HepG2 (cell line): ENCODE results near the gene CCDC50. TPM values are rescaled to one million over a fixed set of nuclear protein-coding genes. Genes with fewer than 3 reads are reported as not detected.
A peak's percentile ranks its signal among the peaks of the same experiment; 100 is the strongest.

Experiments
- KAT8 ChIP-seq: IDR thresholded peaks from 2 replicates; pipeline ENCODE4 v1.6.1; 2016; ENCODE audit warnings: missing genetic modification reagents, missing compliant biosample characterization
- NFE2 ChIP-seq: sonication (generic); formaldehyde crosslinking; IDR thresholded peaks from 2 replicates; pipeline ENCODE4 v1.4.0; 2020; ENCODE audit warnings: missing genetic modification reagents
- PRDM10 ChIP-seq: sonication (generic); formaldehyde crosslinking; IDR thresholded peaks from 2 replicates; pipeline ENCODE4 v1.4.0; 2020; ENCODE audit warnings: low read depth, missing genetic modification reagents
- RBAK ChIP-seq: sonication (generic); formaldehyde crosslinking; IDR thresholded peaks from 2 replicates; pipeline ENCODE4 v1.5.1; 2020; ENCODE audit warnings: mild to moderate bottlenecking, missing genetic modification reagents
- RERE ChIP-seq: IDR thresholded peaks from 2 replicates; pipeline ENCODE4 v1.6.1; 2016; ENCODE audit warnings: low read depth, missing genetic modification reagents, missing compliant biosample characterization
- RNF2 ChIP-seq: fragments of 450-650 bp; conservative IDR thresholded peaks from 2 replicates; pipeline ENCODE4 v1.6.1; 2016; ENCODE audit warnings: low read depth
- SAP130 ChIP-seq: IDR thresholded peaks from 2 replicates; pipeline ENCODE4 v1.6.1; 2016; ENCODE audit warnings: low read depth
- TCF12 ChIP-seq, 2 experiments: fragments of 450-650 bp in 1 of 2; sonication (generic) in 1 of 2; formaldehyde crosslinking in 1 of 2; IDR thresholded peaks; 2 replicates each; pipeline versions ENCODE4 v1.6.1 to v1.8.0; 2017 to 2022; ENCODE audit warnings: antibody characterized with exemption in 1 of 2, mild to moderate bottlenecking in 1 of 2, missing genetic modification reagents in 1 of 2, moderate library complexity in 1 of 2
- TEAD3 ChIP-seq: optimal IDR thresholded peaks from 2 replicates; pipeline ENCODE3; 2016; ENCODE audit warnings: borderline replicate concordance
- ZNF512B ChIP-seq: sonication (generic); formaldehyde crosslinking; IDR thresholded peaks from 2 replicates; pipeline ENCODE4 v1.5.1; 2020; ENCODE audit warnings: missing genetic modification reagents, mild to moderate bottlenecking, borderline replicate concordance
- ZNF605 ChIP-seq: sonication (generic); formaldehyde crosslinking; IDR thresholded peaks from 2 replicates; pipeline ENCODE4 v1.8.0; 2022; ENCODE audit warnings: mild to moderate bottlenecking, missing genetic modification reagents
- ZNF710 ChIP-seq: sonication (generic); formaldehyde crosslinking; IDR thresholded peaks from 2 replicates; pipeline ENCODE4 v1.5.0; 2020; ENCODE audit warnings: mild to moderate bottlenecking, missing genetic modification reagents, borderline replicate concordance
- ZNF749 ChIP-seq: sonication (generic); formaldehyde crosslinking; IDR thresholded peaks from 2 replicates; pipeline ENCODE4 v1.8.0; 2022; ENCODE audit warnings: mild to moderate bottlenecking, missing genetic modification reagents, moderate library complexity, borderline replicate concordance
- polyA plus RNA-seq, 8 experiments: library from polyadenylated mRNA; depleted of rRNA in 3 of 8; stranded (reverse) in 7 of 8; unstranded in 1 of 8; fragments of >200 nt; fragmentation: Illumina TruSeq in 4 of 8; extraction: Trizol in 4 of 8; gene quantifications; 2 replicates each; pipeline versions ENCODE4 v1.2.1 to v1.2.3, GENCODE V29; 2011 to 2016; ENCODE audit warnings: low read depth in 4 of 8, missing spikeins in 1 of 8, mixed read lengths in 1 of 8; ENCODE audit not compliant: insufficient read depth in 1 of 8
- total RNA-seq, 5 experiments: library from RNA; depleted of rRNA; stranded (reverse); fragments of >200 nt; fragmentation: Illumina TruSeq; extraction: Trizol; gene quantifications; 2 replicates each; pipeline ENCODE4 v1.2.3, GENCODE V29; 2016; ENCODE audit warnings: low read depth in 1 of 5

The CCDC50 gene
- total and polyA plus RNA-seq, 2 of the 13 experiments (the other 11 are each of a cell fraction or from before 2014, with no cell fraction given) = 47.6 to 66.4 TPM

GRCh38 chr3:191329654-191330529 lies 698 bp downstream of the CCDC50 start, which contains the start of gene UTS2B (continued):
- TF ChIP-seq PRDM10 (CRISPR knock-in tag) (no peak), RNF2 (0 out of 2 replicates have a peak, but pooled peaks have one; percentile 18), RERE (no peak; the same call in 1 of the 2 replicates), KAT8 (no peak), SAP130 (CRISPR knock-in tag) (0 out of 2 replicates have a peak, but pooled peaks have one; percentile 14), TEAD3 (no peak), ZNF710 (0 out of 2 replicates have a peak, but pooled peaks have one; percentile 7), RBAK (CRISPR knock-in tag) (no peak), NFE2 (CRISPR knock-in tag) (no peak), TCF12 (IDR thresholded peaks at IDR 0.05) (no peak), TCF12 (CRISPR knock-in tag; IDR thresholded peaks at IDR 0.05) (no peak), ZNF605 (CRISPR knock-in tag) (0 out of 2 replicates have a peak, but pooled peaks have one; percentile 26), ZNF512B (CRISPR knock-in tag) (no peak), ZNF749 (CRISPR knock-in tag) (no peak)
